CD4-positive, alpha-beta T cell treated with Interleukin-17A for 4 hours (primary cell): ENCODE results near the gene NFIA.

ENCODE experiments used
- DNase-seq: peaks from one replicate; pipeline ENCODE4 v3.0.0-alpha.2; 2020; ENCODE audit warnings: mixed read lengths

Gene NFIA

GRCh38 chr1:61412601-61413000 lies 330.2 kb downstream of the NFIA start:
- DNase-seq: no peak

- no peak for DNase-seq
Observed at GRCh38 chr1:61419196-61419595, 336.8 kb downstream of the NFIA start.

GRCh38 chr1:61419657-61420056 lies 337.3 kb downstream of the NFIA start:
- no peak for DNase-seq

GRCh38 chr1:61420243-61420642 lies 337.9 kb downstream of the NFIA start:
- DNase-seq: no peak

GRCh38 chr1:61420909-61421835 lies 338.8 kb downstream of the NFIA start:
- DNase-seq: no peak

GRCh38 chr1:61423643-61424042 lies 341.3 kb downstream of the NFIA start:
- no peak for DNase-seq

GRCh38 chr1:61424382-61424781 lies 342.0 kb downstream of the NFIA start:
- no peak for DNase-seq

GRCh38 chr1:61425040-61425439 lies 342.7 kb downstream of the NFIA start:
- DNase-seq: no peak

- no peak for DNase-seq
Observed at GRCh38 chr1:61426254-61426653, 343.9 kb downstream of the NFIA start.

GRCh38 chr1:61426885-61427284 lies 344.5 kb downstream of the NFIA start:
- DNase-seq: no peak

GRCh38 chr1:61427510-61427909 lies 345.1 kb downstream of the NFIA start:
- no peak for DNase-seq

- DNase-seq: no peak
Observed at GRCh38 chr1:61428146-61428545, 345.8 kb downstream of the NFIA start.

GRCh38 chr1:61432616-61433388 lies 350.4 kb downstream of the NFIA start:
- no peak for DNase-seq

- DNase-seq: no peak
Observed at GRCh38 chr1:61433646-61434045, 351.3 kb downstream of the NFIA start.

- DNase-seq: no peak
Observed at GRCh38 chr1:61434276-61434675, 351.9 kb downstream of the NFIA start.

GRCh38 chr1:61435226-61435625 lies 352.9 kb downstream of the NFIA start:
- DNase-seq: no peak

GRCh38 chr1:61436016-61436415 lies 353.7 kb downstream of the NFIA start:
- DNase-seq: no peak

GRCh38 chr1:61436491-61437120 lies 354.2 kb downstream of the NFIA start:
- DNase-seq: no peak

GRCh38 chr1:61439234-61439633 lies 356.9 kb downstream of the NFIA start:
- no peak for DNase-seq

GRCh38 chr1:61441723-61442262 lies 359.4 kb downstream of the NFIA start:
- DNase-seq: no peak

GRCh38 chr1:61442544-61442943 lies 360.2 kb downstream of the NFIA start:
- no peak for DNase-seq

GRCh38 chr1:61444288-61444687 lies 361.9 kb downstream of the NFIA start:
- no peak for DNase-seq

GRCh38 chr1:61445269-61445825 lies 363.0 kb downstream of the NFIA start:
- DNase-seq: no peak
